Hepatocyte (in vitro differentiated cells): ENCODE data around the gene NAB1.

ENCODE experiments used
- EZH2 ChIP-seq: fragments of 200-600 bp; sonication (generic); IDR thresholded peaks from 2 replicates; pipeline ENCODE4 v1.6.1; 2016; ENCODE audit warnings: antibody characterized with exemption, mild to moderate bottlenecking, borderline replicate concordance
- EZH2phosphoT487 ChIP-seq: fragments of 200-600 bp; sonication (generic); IDR thresholded peaks from one replicate; pipeline ENCODE4 v1.6.1; 2018; ENCODE audit warnings: antibody characterized with exemption, mild to moderate bottlenecking, low read depth, moderate library complexity; ENCODE audit not compliant: unreplicated experiment, severe bottlenecking
- TF ChIP-seq, protein P1 (sequence below): fragments of 200-600 bp; sonication (generic); IDR thresholded peaks from 2 replicates; pipeline ENCODE4 v1.5.1; 2016; ENCODE audit warnings: antibody characterized with exemption, mild to moderate bottlenecking; ENCODE audit not compliant: poor library complexity

DNA sequence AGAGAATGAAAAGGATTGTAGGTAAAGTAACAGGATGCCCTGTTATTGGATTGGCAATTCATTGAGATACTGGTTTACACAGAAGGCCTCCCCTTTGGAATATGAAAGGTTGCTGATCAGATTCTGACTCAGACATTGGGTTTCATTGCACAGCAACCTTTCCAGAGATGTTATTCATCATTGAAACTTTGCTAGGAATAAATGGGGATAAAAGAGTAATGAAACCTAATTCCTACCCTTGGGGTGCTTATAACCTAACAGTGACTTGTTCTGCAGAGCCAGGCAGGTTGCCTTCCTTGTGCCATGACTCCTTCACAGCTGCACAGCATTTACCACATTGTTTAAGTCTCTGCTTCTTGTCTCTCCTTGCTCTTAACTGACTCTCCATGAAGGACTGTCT lies 5.0 kb downstream of the NAB1 start:
- TF ChIP-seq, protein P1, sequence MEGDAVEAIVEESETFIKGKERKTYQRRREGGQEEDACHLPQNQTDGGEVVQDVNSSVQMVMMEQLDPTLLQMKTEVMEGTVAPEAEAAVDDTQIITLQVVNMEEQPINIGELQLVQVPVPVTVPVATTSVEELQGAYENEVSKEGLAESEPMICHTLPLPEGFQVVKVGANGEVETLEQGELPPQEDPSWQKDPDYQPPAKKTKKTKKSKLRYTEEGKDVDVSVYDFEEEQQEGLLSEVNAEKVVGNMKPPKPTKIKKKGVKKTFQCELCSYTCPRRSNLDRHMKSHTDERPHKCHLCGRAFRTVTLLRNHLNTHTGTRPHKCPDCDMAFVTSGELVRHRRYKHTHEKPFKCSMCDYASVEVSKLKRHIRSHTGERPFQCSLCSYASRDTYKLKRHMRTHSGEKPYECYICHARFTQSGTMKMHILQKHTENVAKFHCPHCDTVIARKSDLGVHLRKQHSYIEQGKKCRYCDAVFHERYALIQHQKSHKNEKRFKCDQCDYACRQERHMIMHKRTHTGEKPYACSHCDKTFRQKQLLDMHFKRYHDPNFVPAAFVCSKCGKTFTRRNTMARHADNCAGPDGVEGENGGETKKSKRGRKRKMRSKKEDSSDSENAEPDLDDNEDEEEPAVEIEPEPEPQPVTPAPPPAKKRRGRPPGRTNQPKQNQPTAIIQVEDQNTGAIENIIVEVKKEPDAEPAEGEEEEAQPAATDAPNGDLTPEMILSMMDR: no peak
- TF ChIP-seq EZH2: no peak
- TF ChIP-seq EZH2phosphoT487: no peak
